ENCODE results near the gene TUBA8. TPM values are rescaled to one million over a fixed set of nuclear protein-coding genes. Genes with fewer than 3 reads are reported as not detected.

The TUBA8 gene
- polyA plus RNA-seq, 1 donor (not counting 4 experiments of a cell fraction or from before 2014, with no cell fraction given): 0.35 TPM

DNA sequence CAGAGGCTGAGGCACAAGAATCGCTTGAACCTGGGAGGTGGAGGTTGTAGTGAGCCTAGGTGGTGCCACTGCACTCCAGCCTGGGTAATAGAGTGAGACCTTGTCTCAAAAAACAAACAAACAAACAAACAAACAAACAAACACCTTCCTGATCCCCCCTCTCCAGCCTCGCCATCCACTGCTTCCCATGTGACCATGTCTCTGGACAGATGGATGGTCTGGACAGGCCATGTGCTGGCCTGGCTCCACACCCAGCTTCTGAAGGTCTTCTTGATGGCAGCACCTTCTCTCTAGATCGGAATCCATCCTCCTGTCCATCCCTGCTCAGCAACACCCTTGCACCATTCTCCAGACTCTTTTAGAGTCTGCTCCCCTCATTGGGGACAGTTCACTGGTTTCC is 43.5 kb upstream of the TUBA8 start:
- H3K9me1 ChIP-seq (ENCODE audit: control insufficient read depth, extremely low read depth, insufficient read depth, low read length): no peaks in the 10 kb centered on the region
- H3K4me3 ChIP-seq (ENCODE audit: control insufficient read depth in 2 of 3, extremely low read depth in 1 of 3, insufficient read depth in 2 of 3, low read depth in 1 of 3, low read length in 3 of 3): no peak overlapping the region
- DNase-seq (ENCODE audit: low read depth, low spot score) (no peak), FAIRE-seq (no peak)
- H3K9me3 ChIP-seq (ENCODE audit: control insufficient read depth, low read depth, low read length): no peaks in the 10 kb centered on the region
- no peaks in the 10 kb centered on the region for H3K27me3 ChIP-seq (ENCODE audit: control insufficient read depth, extremely low read depth, insufficient read depth, low read length)
- TF ChIP-seq CTCF (optimal IDR thresholded peaks at IDR 0.05 in 1 of 3, IDR thresholded peaks at IDR 0.05 in 1 of 3, conservative IDR thresholded peaks at IDR 0.05 in 1 of 3; ENCODE audit: extremely low read depth in 1 of 3, insufficient read depth in 2 of 3, low read length in 3 of 3) (no peak), EZH2 (IDR thresholded peaks at IDR 0.05; ENCODE audit: low read length) (no peak)
- H3K79me2 ChIP-seq (ENCODE audit: control insufficient read depth, insufficient read depth, low read length): no peaks in the 10 kb centered on the region
- dilution Hi-C loops (cut with MboI; ENCODE audit: extremely low pct_ligation_motif_present, low sequenced_read_pairs): no loop called here
- H2AFZ ChIP-seq (ENCODE audit: control insufficient read depth, low read length): no peak overlapping the region
- no peak overlapping the region for H3K9ac ChIP-seq (ENCODE audit: control insufficient read depth, extremely low read depth, insufficient read depth, low read length)
- H3K4me1 ChIP-seq (ENCODE audit: control insufficient read depth, extremely low read depth, insufficient read depth, low read length): peaks cover 40% of the 10 kb centered on the region
- no peak overlapping the region for H3K27ac ChIP-seq (ENCODE audit: control insufficient read depth, insufficient read depth, low read length)
- H3K36me3 ChIP-seq (ENCODE audit: control insufficient read depth in 2 of 2, extremely low read depth in 1 of 2, insufficient read depth in 2 of 2, low read length in 2 of 2): no peaks in the 10 kb centered on the region
- no peak overlapping the region for H3K4me2 ChIP-seq (ENCODE audit: control insufficient read depth, extremely low read depth, insufficient read depth, low read depth, low read length)
- H4K20me1 ChIP-seq (ENCODE audit: control insufficient read depth, extremely low read depth, insufficient read depth, low read length): no peaks in the 10 kb centered on the region

DNA sequence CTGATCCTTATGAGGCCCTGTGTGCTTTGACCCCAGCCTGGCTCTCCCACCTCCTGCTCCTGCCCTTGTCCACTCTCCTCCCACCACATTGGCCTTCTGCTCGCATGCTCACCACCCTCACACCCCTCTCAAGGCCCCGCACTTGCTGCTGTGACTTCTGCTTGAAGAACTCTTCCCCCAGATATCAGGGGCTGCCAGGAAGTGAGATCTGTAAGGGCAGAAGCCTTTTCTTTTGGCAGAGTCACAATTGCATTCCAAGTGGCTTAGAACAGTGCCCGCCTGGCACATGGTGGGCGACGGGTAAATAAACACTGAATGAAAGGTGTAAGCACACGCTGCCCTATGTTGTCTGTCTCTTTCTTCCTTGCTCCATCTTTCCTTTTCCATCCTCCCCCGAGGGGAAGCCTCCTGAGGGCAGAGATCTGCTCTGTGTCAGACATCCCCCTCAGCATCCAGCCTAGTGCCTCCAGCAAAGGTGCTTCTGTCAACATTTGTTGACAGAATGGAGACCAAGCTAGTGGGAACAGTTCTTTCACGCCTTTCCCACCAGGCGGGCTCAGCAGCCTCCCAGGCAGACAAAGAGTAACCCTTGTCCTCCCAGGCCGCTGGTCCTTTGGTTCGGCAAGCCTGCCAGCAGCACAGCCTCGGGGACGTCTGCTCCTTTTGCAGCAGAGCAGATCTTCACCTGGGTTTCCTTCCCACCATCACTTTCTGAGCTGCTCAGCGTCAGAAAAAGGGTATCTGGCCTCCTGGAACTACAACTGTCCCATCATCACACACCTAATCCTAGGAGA is 42.9 kb upstream of the TUBA8 start:
- no peak overlapping the region for H3K9ac ChIP-seq (ENCODE audit: control insufficient read depth, extremely low read depth, insufficient read depth, low read length)
- no peak overlapping the region for H3K27ac ChIP-seq (ENCODE audit: control insufficient read depth, insufficient read depth, low read length)

More for the DNA sequence above, 42.9 kb upstream of the TUBA8 start:
- Histone ChIP-seq H2AFZ (ENCODE audit: control insufficient read depth, low read length) (no peak overlapping the region), H4K20me1 (ENCODE audit: control insufficient read depth, extremely low read depth, insufficient read depth, low read length) (no peaks in the 10 kb centered on the region), H3K9me3 (ENCODE audit: control insufficient read depth, low read depth, low read length) (no peaks in the 10 kb centered on the region), H3K36me3 (ENCODE audit: control insufficient read depth in 2 of 2, extremely low read depth in 1 of 2, insufficient read depth in 2 of 2, low read length in 2 of 2) (no peaks in the 10 kb centered on the region), H3K4me1 (ENCODE audit: control insufficient read depth, extremely low read depth, insufficient read depth, low read length) (peaks cover 34% of the 10 kb centered on the region), H3K4me3 (ENCODE audit: control insufficient read depth in 2 of 3, extremely low read depth in 1 of 3, insufficient read depth in 2 of 3, low read depth in 1 of 3, low read length in 3 of 3) (no peak overlapping the region), H3K27me3 (ENCODE audit: control insufficient read depth, extremely low read depth, insufficient read depth, low read length) (no peaks in the 10 kb centered on the region), H3K4me2 (ENCODE audit: control insufficient read depth, extremely low read depth, insufficient read depth, low read depth, low read length) (no peak overlapping the region), H3K9me1 (ENCODE audit: control insufficient read depth, extremely low read depth, insufficient read depth, low read length) (no peaks in the 10 kb centered on the region), H3K79me2 (ENCODE audit: control insufficient read depth, insufficient read depth, low read length) (no peaks in the 10 kb centered on the region)
- FAIRE-seq (no peak), DNase-seq (ENCODE audit: low read depth, low spot score) (no peak)
- TF ChIP-seq CTCF (optimal IDR thresholded peaks at IDR 0.05 in 1 of 3, IDR thresholded peaks at IDR 0.05 in 1 of 3, conservative IDR thresholded peaks at IDR 0.05 in 1 of 3; ENCODE audit: extremely low read depth in 1 of 3, insufficient read depth in 2 of 3, low read length in 3 of 3): no peak
- no peak for TF ChIP-seq EZH2 (IDR thresholded peaks at IDR 0.05; ENCODE audit: low read length)
- dilution Hi-C loops (cut with MboI; ENCODE audit: extremely low pct_ligation_motif_present, low sequenced_read_pairs): no loop called here
